LNCaP clone FGC (cell line): ENCODE data around the gene CUL2.

Source experiments
- DNase-seq: peaks from one replicate; pipeline ENCODE4 v3.0.0-alpha.2; 2011; ENCODE audit warnings: low read depth
- H3K4me3 ChIP-seq: 2 replicates; pipeline ENCODE4 v1.5.1; 2011; ENCODE audit warnings: mild to moderate bottlenecking, low read depth, low read length, control low read depth
- TF ChIP-seq, protein P1 (sequence below): IDR thresholded peaks from 2 replicates; pipeline ENCODE4 v1.5.1; 2012; ENCODE audit warnings: mild to moderate bottlenecking; ENCODE audit not compliant: control insufficient read depth, insufficient read depth; ENCODE audit errors: extremely low read depth

Gene CUL2

DNA sequence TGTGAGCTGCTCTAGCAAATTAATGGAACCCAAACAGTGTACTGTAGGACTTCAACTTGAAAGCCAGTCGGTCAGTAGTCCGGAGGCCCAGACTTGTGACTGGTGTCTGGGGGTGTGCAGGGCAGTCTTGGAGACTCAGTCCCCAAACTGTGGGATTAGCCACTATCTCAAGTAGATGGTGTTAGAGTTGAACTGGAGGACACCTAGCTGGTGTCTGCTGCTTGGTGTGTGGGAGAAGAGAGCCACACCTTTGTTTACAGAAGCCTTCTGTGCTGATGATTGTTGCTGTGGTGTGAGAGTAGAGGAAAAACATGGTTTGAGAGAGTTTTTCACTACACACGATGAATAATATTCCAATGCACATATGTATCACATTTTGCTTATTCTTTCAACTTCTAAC, 47.4 kb downstream of the CUL2 start:
- no peak overlapping the region for H3K4me3 ChIP-seq
- TF ChIP-seq, protein P1, sequence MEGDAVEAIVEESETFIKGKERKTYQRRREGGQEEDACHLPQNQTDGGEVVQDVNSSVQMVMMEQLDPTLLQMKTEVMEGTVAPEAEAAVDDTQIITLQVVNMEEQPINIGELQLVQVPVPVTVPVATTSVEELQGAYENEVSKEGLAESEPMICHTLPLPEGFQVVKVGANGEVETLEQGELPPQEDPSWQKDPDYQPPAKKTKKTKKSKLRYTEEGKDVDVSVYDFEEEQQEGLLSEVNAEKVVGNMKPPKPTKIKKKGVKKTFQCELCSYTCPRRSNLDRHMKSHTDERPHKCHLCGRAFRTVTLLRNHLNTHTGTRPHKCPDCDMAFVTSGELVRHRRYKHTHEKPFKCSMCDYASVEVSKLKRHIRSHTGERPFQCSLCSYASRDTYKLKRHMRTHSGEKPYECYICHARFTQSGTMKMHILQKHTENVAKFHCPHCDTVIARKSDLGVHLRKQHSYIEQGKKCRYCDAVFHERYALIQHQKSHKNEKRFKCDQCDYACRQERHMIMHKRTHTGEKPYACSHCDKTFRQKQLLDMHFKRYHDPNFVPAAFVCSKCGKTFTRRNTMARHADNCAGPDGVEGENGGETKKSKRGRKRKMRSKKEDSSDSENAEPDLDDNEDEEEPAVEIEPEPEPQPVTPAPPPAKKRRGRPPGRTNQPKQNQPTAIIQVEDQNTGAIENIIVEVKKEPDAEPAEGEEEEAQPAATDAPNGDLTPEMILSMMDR = no peak
- DNase-seq = no peak

DNA sequence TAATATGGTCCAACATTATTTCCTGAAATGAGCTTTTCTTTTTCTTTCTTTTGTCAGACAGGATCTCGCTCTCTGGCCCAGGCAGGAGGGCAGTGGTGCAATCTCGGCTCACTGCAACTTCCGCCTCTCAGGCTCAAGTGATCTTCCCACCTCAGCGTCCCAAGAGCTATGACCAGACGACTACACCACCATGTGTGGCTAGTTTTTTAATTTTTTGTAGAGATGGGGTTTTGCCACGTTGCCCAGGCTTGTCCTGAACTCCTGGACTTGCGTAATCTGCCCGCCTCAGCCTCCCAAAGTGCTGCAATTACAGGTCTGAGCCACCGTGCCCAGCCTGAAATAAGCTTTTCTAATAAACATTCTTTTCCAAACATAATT, 48.6 kb downstream of the CUL2 start:
- no peak overlapping the region for H3K4me3 ChIP-seq
- TF ChIP-seq, protein P1 = no peak
- no peak for DNase-seq

DNA sequence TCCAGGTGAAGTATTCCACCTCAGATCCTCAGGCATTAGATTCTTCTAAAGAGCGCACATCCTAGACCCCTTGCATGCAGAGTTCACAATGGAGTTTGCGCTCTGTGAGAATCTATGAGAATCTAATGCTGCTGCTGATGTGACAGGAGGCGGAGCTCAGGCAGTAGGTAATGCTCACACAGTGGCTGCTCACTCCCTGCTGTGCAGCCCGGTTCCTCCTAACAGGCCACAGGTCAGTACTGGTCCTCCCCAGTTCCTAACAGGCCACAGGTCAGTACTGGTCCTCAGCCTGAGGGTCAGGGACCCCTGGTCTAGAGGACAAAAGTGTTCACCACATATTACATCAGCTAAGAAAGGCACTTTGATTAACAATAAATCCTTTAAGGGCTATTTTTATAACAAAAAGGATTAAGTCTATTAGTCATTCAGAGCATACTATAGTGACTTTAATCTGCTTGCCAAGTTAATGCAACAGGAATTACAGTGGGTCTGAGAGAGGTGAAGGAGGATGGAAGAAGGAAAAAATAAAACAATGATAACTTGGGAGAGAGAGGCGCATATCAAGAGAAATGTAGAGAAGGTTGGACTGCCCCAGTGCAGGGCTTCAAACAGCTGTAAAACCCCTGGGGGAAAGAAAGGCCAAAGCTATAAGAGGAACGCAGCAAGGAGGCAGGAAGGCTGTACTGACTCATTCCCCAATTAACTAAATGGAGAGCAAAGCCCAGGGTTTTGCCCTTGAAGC, 49.2 kb downstream of the CUL2 start:
- H3K4me3 ChIP-seq = no peak overlapping the region
- no peak for DNase-seq
- TF ChIP-seq, protein P1 = no peak

DNA sequence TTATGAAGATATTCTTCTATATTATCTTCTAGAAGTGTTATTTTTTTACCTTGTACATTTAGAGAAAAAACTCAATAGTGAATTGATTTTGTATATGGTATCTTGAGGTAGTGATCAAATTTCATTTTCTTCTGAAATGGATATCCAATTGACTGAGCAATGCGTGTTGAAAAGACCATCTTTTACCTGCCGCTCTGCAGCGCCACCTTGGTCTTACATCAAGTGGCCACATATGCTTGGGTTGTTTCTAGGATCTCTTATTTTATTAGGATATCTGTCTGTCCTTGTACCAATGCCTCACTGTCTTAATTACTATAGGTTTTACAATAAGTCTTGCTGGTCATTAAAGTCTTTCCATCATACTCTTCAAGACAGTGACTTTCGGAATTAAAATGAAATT, 53.0 kb downstream of the CUL2 start:
- H3K4me3 ChIP-seq = no peak overlapping the region
- TF ChIP-seq, protein P1 = no peak
- no peak for DNase-seq

DNA sequence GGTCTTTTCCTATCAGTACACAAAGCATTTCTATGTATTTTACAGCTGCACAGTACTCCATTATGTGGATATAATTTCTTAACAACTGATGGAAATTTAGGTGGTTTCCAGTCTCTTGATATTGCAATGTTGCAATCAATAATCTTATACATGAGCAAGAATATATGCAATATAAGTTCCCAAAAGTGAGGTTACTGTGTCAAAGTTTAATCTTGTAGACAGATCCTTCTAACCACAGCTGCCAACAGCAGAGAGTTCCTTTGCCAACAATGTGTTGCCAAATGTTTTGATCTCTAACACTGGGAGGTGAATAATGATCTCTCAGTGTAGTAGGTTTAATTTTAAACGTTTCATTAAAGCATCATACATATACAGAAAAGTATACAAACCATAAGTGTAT, 54.5 kb downstream of the CUL2 start:
- TF ChIP-seq, protein P1 = no peak
- H3K4me3 ChIP-seq = no peak overlapping the region
- no peak for DNase-seq

DNA sequence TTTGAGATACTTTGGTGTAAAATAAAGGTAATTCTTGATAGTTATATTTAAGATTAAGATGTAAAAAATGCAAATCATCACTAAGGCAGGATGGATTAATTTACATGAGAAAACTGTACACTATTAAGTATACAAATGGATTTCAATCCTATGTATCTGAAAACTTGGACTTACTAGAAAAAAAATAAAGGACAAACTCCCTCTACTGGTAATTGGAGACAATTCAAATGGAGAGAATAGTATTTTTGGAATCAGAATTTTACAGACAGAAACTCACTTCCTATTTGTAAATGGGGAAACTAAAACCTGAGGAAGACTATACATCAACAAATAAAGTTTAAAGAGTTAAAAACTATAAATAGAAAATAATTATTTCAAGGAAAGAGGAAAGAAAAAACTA, 62.6 kb downstream of the CUL2 start:
- TF ChIP-seq, protein P1 = 0 out of 2 replicates have a peak, but pooled peaks have one; percentile 23
- DNase-seq = no peak

DNA sequence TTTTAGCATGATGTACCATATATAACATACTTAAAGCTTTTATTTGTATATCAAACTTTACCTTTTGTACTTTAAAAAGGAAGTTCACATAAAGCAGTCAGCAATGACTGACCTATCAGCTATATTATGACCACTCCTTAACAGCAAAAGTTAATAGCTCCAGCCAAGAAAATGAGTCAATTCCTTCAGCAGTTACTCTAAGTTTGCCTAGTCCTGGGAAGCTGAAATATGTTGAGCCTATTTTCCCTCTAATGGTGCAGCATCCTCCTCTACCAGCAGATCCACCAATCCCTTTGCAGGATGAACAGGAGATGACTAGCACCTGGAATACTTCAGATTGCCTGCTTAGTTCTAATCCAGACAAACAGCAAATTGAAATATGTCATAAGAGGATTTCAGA, 64.2 kb downstream of the CUL2 start:
- H3K4me3 ChIP-seq = no peak overlapping the region
- DNase-seq = no peak

More for the DNA sequence above, 62.6 kb downstream of the CUL2 start:
- no peak overlapping the region for H3K4me3 ChIP-seq

More for the DNA sequence above, 64.2 kb downstream of the CUL2 start:
- TF ChIP-seq, protein P1 = no peak
